ENCODE data around the gene FRMD5. TPM values are rescaled to one million over a fixed set of nuclear protein-coding genes. Genes with fewer than 3 reads are reported as not detected.

FRMD5 gene
- total RNA-seq (1.3 and 4.3 TPM in 2 replicates), polyA plus RNA-seq (1.9 and 4.8 TPM in 2 replicates), polyA minus RNA-seq (ENCODE audit: low replicate concordance) (6.7 and 32.6 TPM in 2 replicates)
- polyA plus RNA-seq (2012), result 0.97 and 3.8 TPM in 2 replicates

GRCh38 chr15:44195151-44195740 is at the start of gene FRMD5:
TSS of gene FRMD5 (minus strand) at chr15:44195271.
- peak within 1 kb of the TSS; percentile 93 for H2AFZ ChIP-seq (ENCODE audit: low read length)
- H3K4me2 ChIP-seq (ENCODE audit: extremely low read depth, insufficient read depth, low read length), result peak within 1 kb of the TSS; percentile 97
- peak within 1 kb of the TSS; percentile 40 for H3K27ac ChIP-seq (ENCODE audit: insufficient read depth, low read length)
- no peaks in the 10 kb centered on the region for H3K9me3 ChIP-seq (ENCODE audit: control insufficient read depth, insufficient read depth, low read depth, low read length)
- H3K4me3 ChIP-seq (replicated peaks in 1 of 4; ENCODE audit: control extremely low read depth in 1 of 4, insufficient read depth in 1 of 4, low read depth in 3 of 4, low read length in 4 of 4), result peak within 1 kb of the TSS; percentile 56 to 72 (median 62)
- H3K79me2 ChIP-seq (ENCODE audit: control insufficient read depth, insufficient read depth, low read length), result peaks cover 9% of the 10 kb centered on the region
- peak within 1 kb of the TSS; percentile 44 for H3K9ac ChIP-seq (ENCODE audit: insufficient read depth, low read length)
- TF ChIP-seq EZH2 (IDR thresholded peaks at IDR 0.05; ENCODE audit: low read length, missing control alignments) (no peak), CTCF (conservative IDR thresholded peaks at IDR 0.05 in 1 of 2, IDR thresholded peaks at IDR 0.05 in 1 of 2; ENCODE audit: low read depth in 1 of 2, low read length in 2 of 2) (peak; percentile 62 to 66)
- H4K20me1 ChIP-seq (ENCODE audit: control insufficient read depth, extremely low read depth, insufficient read depth, low read length), result no peaks in the 10 kb centered on the region
- peak; percentile 96 for DNase-seq (ENCODE audit: low read depth in 2 of 2)
- no peaks in the 10 kb centered on the region for H3K27me3 ChIP-seq (ENCODE audit: control insufficient read depth, insufficient read depth, low read length)
- no peaks in the 10 kb centered on the region for H3K36me3 ChIP-seq (ENCODE audit: control insufficient read depth, insufficient read depth, low read length)
- peaks cover 2% of the 10 kb centered on the region for H3K4me1 ChIP-seq (ENCODE audit: control insufficient read depth, extremely low read depth, insufficient read depth, low read length)

- Histone ChIP-seq H3K27me3 (ENCODE audit: control insufficient read depth, insufficient read depth, low read length) (no peaks in the 10 kb centered on the region), H3K9me3 (ENCODE audit: control insufficient read depth, insufficient read depth, low read depth, low read length) (no peaks in the 10 kb centered on the region), H3K4me3 (replicated peaks in 1 of 4; ENCODE audit: control extremely low read depth in 1 of 4, insufficient read depth in 1 of 4, low read depth in 3 of 4, low read length in 4 of 4) (no peak overlapping the region), H3K79me2 (ENCODE audit: control insufficient read depth, insufficient read depth, low read length) (no peaks in the 10 kb centered on the region), H3K36me3 (ENCODE audit: control insufficient read depth, insufficient read depth, low read length) (no peaks in the 10 kb centered on the region), H3K4me1 (ENCODE audit: control insufficient read depth, extremely low read depth, insufficient read depth, low read length) (no peaks in the 10 kb centered on the region), H3K27ac (ENCODE audit: insufficient read depth, low read length) (no peak overlapping the region), H2AFZ (ENCODE audit: low read length) (no peak overlapping the region), H3K9ac (ENCODE audit: insufficient read depth, low read length) (no peak overlapping the region), H4K20me1 (ENCODE audit: control insufficient read depth, extremely low read depth, insufficient read depth, low read length) (no peaks in the 10 kb centered on the region), H3K4me2 (ENCODE audit: extremely low read depth, insufficient read depth, low read length) (no peak overlapping the region)
- no peak for TF ChIP-seq EZH2 (IDR thresholded peaks at IDR 0.05; ENCODE audit: low read length, missing control alignments)
- TF ChIP-seq CTCF (conservative IDR thresholded peaks at IDR 0.05 in 1 of 2, IDR thresholded peaks at IDR 0.05 in 1 of 2; ENCODE audit: low read depth in 1 of 2, low read length in 2 of 2), result peak in 1 of 2 donors; percentile 16
- no peak for DNase-seq (ENCODE audit: low read depth in 2 of 2)
These were observed 48.8 kb upstream of the FRMD5 start for GRCh38 chr15:44243829-44244228.

GRCh38 chr15:44243141-44243540 is 48.1 kb upstream of the FRMD5 start:
- DNase-seq (ENCODE audit: low read depth in 2 of 2), result no peak
- no peak overlapping the region for H3K4me2 ChIP-seq (ENCODE audit: extremely low read depth, insufficient read depth, low read length)
- TF ChIP-seq EZH2 (IDR thresholded peaks at IDR 0.05; ENCODE audit: low read length, missing control alignments) (no peak), CTCF (conservative IDR thresholded peaks at IDR 0.05 in 1 of 2, IDR thresholded peaks at IDR 0.05 in 1 of 2; ENCODE audit: low read depth in 1 of 2, low read length in 2 of 2) (no peak)
- H3K36me3 ChIP-seq (ENCODE audit: control insufficient read depth, insufficient read depth, low read length), result no peaks in the 10 kb centered on the region
- no peaks in the 10 kb centered on the region for H3K9me3 ChIP-seq (ENCODE audit: control insufficient read depth, insufficient read depth, low read depth, low read length)
- no peak overlapping the region for H2AFZ ChIP-seq (ENCODE audit: low read length)
- no peaks in the 10 kb centered on the region for H3K27me3 ChIP-seq (ENCODE audit: control insufficient read depth, insufficient read depth, low read length)
- no peaks in the 10 kb centered on the region for H3K79me2 ChIP-seq (ENCODE audit: control insufficient read depth, insufficient read depth, low read length)
- H3K9ac ChIP-seq (ENCODE audit: insufficient read depth, low read length), result no peak overlapping the region
- H3K27ac ChIP-seq (ENCODE audit: insufficient read depth, low read length), result no peak overlapping the region
- no peaks in the 10 kb centered on the region for H4K20me1 ChIP-seq (ENCODE audit: control insufficient read depth, extremely low read depth, insufficient read depth, low read length)
- H3K4me1 ChIP-seq (ENCODE audit: control insufficient read depth, extremely low read depth, insufficient read depth, low read length), result no peaks in the 10 kb centered on the region
- no peak overlapping the region for H3K4me3 ChIP-seq (replicated peaks in 1 of 4; ENCODE audit: control extremely low read depth in 1 of 4, insufficient read depth in 1 of 4, low read depth in 3 of 4, low read length in 4 of 4)

All from fibroblast of lung (primary cell).